ENCODE results near the gene SMARCA4. TPM values are rescaled to one million over a fixed set of nuclear protein-coding genes. Genes with fewer than 3 reads are reported as not detected.

The SMARCA4 gene
- total and polyA plus RNA-seq, 4 donors = 15.9 to 35.4 (median 22.5) TPM

- no peaks in the 10 kb centered on the region for H3K27me3 ChIP-seq (ENCODE audit: control insufficient read depth in 4 of 4, insufficient read depth in 4 of 4, low read length in 3 of 4)
- no peak overlapping the region for H3K27ac ChIP-seq (ENCODE audit: low read depth in 1 of 2, low read length in 2 of 2)
- TF ChIP-seq YY1 (IDR thresholded peaks at IDR 0.05) (no peak), FOXA1 (IDR thresholded peaks at IDR 0.05) (no peak), HNF4G (IDR thresholded peaks at IDR 0.05) (no peak), EGR1 (IDR thresholded peaks at IDR 0.05; ENCODE audit: low read depth in 2 of 2) (no peak), ZBTB33 (IDR thresholded peaks at IDR 0.05) (no peak), ATF3 (IDR thresholded peaks at IDR 0.05) (no peak), SP1 (IDR thresholded peaks at IDR 0.05) (no peak), HNF4A (conservative IDR thresholded peaks at IDR 0.05) (no peak)
- H3K4me1 ChIP-seq (ENCODE audit: control insufficient read depth in 4 of 4, insufficient read depth in 4 of 4, low read length in 3 of 4) = peaks cover 0 to 2% (median 0%) of the 10 kb centered on the region in 4 donors
- no peak for DNase-seq (ENCODE audit: low spot score)
- H3K36me3 ChIP-seq (ENCODE audit: control insufficient read depth in 4 of 4, insufficient read depth in 3 of 4, low read depth in 1 of 4, low read length in 3 of 4) = peaks cover 10 to 69% (median 30%) of the 10 kb centered on the region in 4 donors
- H3K4me3 ChIP-seq (ENCODE audit: low read depth in 1 of 3, low read length in 3 of 3) = no peak overlapping the region
- H3K9me3 ChIP-seq (ENCODE audit: control insufficient read depth in 4 of 4, low read length in 3 of 4) = no peaks in the 10 kb centered on the region
- WGBS = 96% methylated on average over 35 of the region's 35 CpGs
- H3K9ac ChIP-seq (ENCODE audit: low read depth in 1 of 2, low read length in 2 of 2) = no peak overlapping the region
These were observed 72.9 kb downstream of the SMARCA4 start for GRCh38 chr19:11033763-11034162.

GRCh38 chr19:11034449-11035213 lies 73.8 kb downstream of the SMARCA4 start:
- no peaks in the 10 kb centered on the region for H3K27me3 ChIP-seq (ENCODE audit: control insufficient read depth in 4 of 4, insufficient read depth in 4 of 4, low read length in 3 of 4)
- no peak overlapping the region for H3K9ac ChIP-seq (ENCODE audit: low read depth in 1 of 2, low read length in 2 of 2)
- peaks cover 0 to 2% (median 0%) of the 10 kb centered on the region in 4 donors for H3K4me1 ChIP-seq (ENCODE audit: control insufficient read depth in 4 of 4, insufficient read depth in 4 of 4, low read length in 3 of 4)
- WGBS = 94% methylated on average over 38 of the region's 38 CpGs
- peak overlapping the region in 1 of 2 donors; percentile 62 for H3K27ac ChIP-seq (ENCODE audit: low read depth in 1 of 2, low read length in 2 of 2)
- no peak overlapping the region for H3K4me3 ChIP-seq (ENCODE audit: low read depth in 1 of 3, low read length in 3 of 3)
- TF ChIP-seq REST (IDR thresholded peaks at IDR 0.05) (no peak), YY1 (IDR thresholded peaks at IDR 0.05) (no peak), ATF3 (IDR thresholded peaks at IDR 0.05) (no peak), RAD21 (IDR thresholded peaks at IDR 0.05) (no peak), SP1 (IDR thresholded peaks at IDR 0.05) (no peak), MAX (IDR thresholded peaks at IDR 0.05) (no peak), ZBTB33 (IDR thresholded peaks at IDR 0.05) (no peak), HNF4G (IDR thresholded peaks at IDR 0.05) (no peak), GABPA (IDR thresholded peaks at IDR 0.05 in 1 of 2, conservative IDR thresholded peaks at IDR 0.05 in 1 of 2) (no peak), RXRA (IDR thresholded peaks at IDR 0.05) (no peak), FOXA1 (IDR thresholded peaks at IDR 0.05) (no peak)
- no peaks in the 10 kb centered on the region for H3K9me3 ChIP-seq (ENCODE audit: control insufficient read depth in 4 of 4, low read length in 3 of 4)
- no peak for DNase-seq (ENCODE audit: low spot score)
- H3K36me3 ChIP-seq (ENCODE audit: control insufficient read depth in 4 of 4, insufficient read depth in 3 of 4, low read depth in 1 of 4, low read length in 3 of 4) = peaks cover 10 to 62% (median 29%) of the 10 kb centered on the region in 4 donors

All from liver (tissue), 9 donors.